Central memory CD8-positive, alpha-beta T cell (primary cell): Measurements from ENCODE around the gene MAP4K3.
"Not testable (repeated sequence)": the region's sequence is repeated elsewhere in the genome, so short reads cannot be mapped to it uniquely, and the experiment has no call there.

Experiments used
- ATAC-seq: fragments of 150-1000 bp; cut with Tn5 transposase; replicated peaks from 2 replicates; pipeline ENCODE4 v1.10.0; 2022; ENCODE audit warnings: mild to moderate bottlenecking, moderate FRiP score, moderate number of reproducible peaks; ENCODE audit not compliant: poor library complexity, severe bottlenecking; ENCODE audit errors: extremely low read depth
- DNase-seq, 2 donors: peaks; one replicate each; pipeline ENCODE4 v3.0.0; 2021; ENCODE audit warnings: low spot score in 2 of 2
- H3K27ac Mint-ChIP-seq: one replicate; pipeline ENCODE4 v1.8.0; 2022; ENCODE audit warnings: low read depth, mild to moderate bottlenecking, moderate library complexity, mixed read lengths
- H3K27me3 Mint-ChIP-seq: one replicate; pipeline ENCODE4 v1.8.0; 2022; ENCODE audit warnings: mixed read lengths
- H3K36me3 Mint-ChIP-seq: one replicate; pipeline ENCODE4 v1.8.0; 2022; ENCODE audit warnings: mild to moderate bottlenecking, moderate library complexity, mixed read lengths; ENCODE audit not compliant: insufficient read depth
- H3K4me1 Mint-ChIP-seq: one replicate; pipeline ENCODE4 v1.8.0; 2022; ENCODE audit warnings: mixed read lengths
- H3K4me3 Mint-ChIP-seq: one replicate; pipeline ENCODE4 v1.8.0; 2022; ENCODE audit warnings: mild to moderate bottlenecking, moderate library complexity, mixed read lengths
- H3K9me3 Mint-ChIP-seq: one replicate; pipeline ENCODE4 v1.8.0; 2022; ENCODE audit warnings: mixed read lengths

MAP4K3 gene

GRCh38 chr2:39370101-39370500 lies 67.0 kb downstream of the MAP4K3 start:
- Mint-ChIP-seq H3K4me1 (peaks cover 17% of the 10 kb centered on the region), H3K27me3 (no peaks in the 10 kb centered on the region), H3K4me3 (no peak overlapping the region), H3K27ac (no peak overlapping the region), H3K9me3 (peaks cover 6% of the 10 kb centered on the region), H3K36me3 (no peaks in the 10 kb centered on the region)
- ATAC-seq, result no peak
- DNase-seq, result no peak

DNA sequence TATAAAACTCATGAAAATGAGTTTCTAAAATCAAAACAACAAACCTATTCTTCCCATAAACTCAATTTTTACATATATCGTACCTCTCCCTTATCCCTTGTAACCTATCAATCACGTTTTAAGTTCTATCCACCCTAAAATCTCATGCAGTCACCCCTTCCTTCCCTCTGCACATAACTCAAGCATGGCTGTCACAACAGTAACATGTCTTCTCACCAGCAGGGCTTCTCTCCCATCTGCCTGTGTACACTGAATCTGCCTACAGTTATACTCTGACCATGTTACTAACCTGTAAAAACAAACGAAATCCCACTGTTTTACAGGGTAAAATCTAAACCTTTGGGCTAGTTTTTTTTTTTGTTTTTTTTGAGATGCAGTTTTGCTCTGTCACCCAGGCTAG lies 68.2 kb downstream of the MAP4K3 start:
- no peaks in the 10 kb centered on the region for H3K27me3 Mint-ChIP-seq
- H3K36me3 Mint-ChIP-seq, result no peaks in the 10 kb centered on the region
- H3K27ac Mint-ChIP-seq, result no peak overlapping the region
- peak; percentile 56 for ATAC-seq
- H3K4me3 Mint-ChIP-seq, result no peak overlapping the region
- no peak for DNase-seq
- H3K4me1 Mint-ChIP-seq, result peaks cover 17% of the 10 kb centered on the region
- peaks cover 6% of the 10 kb centered on the region for H3K9me3 Mint-ChIP-seq

- Mint-ChIP-seq H3K27ac (no peak overlapping the region), H3K36me3 (no peaks in the 10 kb centered on the region), H3K27me3 (no peaks in the 10 kb centered on the region), H3K4me1 (peaks cover 17% of the 10 kb centered on the region), H3K4me3 (no peak overlapping the region), H3K9me3 (peaks cover 1% of the 10 kb centered on the region)
- DNase-seq, result no peak
- ATAC-seq, result no peak
Observed at GRCh38 chr2:39368376-39368775, 68.7 kb downstream of the MAP4K3 start.

DNA sequence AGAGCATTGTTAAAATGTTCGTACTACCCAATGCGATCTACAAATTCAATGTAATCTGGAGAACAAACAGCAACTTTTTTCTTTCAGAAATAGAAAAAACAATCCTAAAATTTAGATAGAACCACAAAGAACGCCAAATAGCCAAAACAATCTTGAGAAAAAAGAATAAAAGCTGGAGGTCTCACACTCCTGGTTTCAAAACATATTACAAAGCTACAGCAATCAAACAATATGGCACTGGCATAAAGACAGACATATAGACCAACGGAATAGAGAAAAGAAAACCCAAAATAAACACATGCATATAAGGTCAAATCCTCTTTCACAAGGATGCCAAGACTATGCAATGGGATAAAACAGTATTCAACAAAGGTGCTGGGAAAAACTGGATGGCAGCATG lies 74.5 kb downstream of the MAP4K3 start:
- no peak overlapping the region for H3K4me3 Mint-ChIP-seq
- H3K4me1 Mint-ChIP-seq, result no peaks in the 10 kb centered on the region
- DNase-seq (no peak), ATAC-seq (no peak)
- H3K9me3 Mint-ChIP-seq, result peaks cover 8% of the 10 kb centered on the region
- H3K36me3 Mint-ChIP-seq, result peaks cover 3% of the 10 kb centered on the region
- H3K27me3 Mint-ChIP-seq, result no peaks in the 10 kb centered on the region
- no peak overlapping the region for H3K27ac Mint-ChIP-seq

DNA sequence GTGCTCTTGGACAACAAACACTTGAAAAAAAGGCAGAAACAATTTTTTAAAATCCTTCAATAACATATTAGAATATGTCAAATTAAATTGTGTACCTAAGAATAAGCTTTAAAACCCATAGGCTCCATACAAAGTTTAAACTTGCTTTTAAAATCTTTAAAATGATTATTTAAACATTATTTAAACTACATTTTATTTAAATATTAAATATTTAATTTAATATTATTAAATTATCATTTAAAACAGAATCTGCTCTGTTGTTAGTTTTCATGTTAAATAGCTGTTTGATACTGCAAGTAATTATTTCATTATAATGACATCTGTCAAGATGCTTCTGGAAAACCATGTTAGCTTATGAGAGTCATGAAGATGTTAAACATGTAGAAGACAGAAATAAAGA lies 75.6 kb downstream of the MAP4K3 start:
- no peaks in the 10 kb centered on the region for H3K27me3 Mint-ChIP-seq
- DNase-seq, result no peak
- no peaks in the 10 kb centered on the region for H3K4me1 Mint-ChIP-seq
- H3K9me3 Mint-ChIP-seq, result peaks cover 8% of the 10 kb centered on the region
- H3K27ac Mint-ChIP-seq, result no peak overlapping the region
- ATAC-seq, result no peak
- peaks cover 3% of the 10 kb centered on the region for H3K36me3 Mint-ChIP-seq
- H3K4me3 Mint-ChIP-seq, result no peak overlapping the region

DNA sequence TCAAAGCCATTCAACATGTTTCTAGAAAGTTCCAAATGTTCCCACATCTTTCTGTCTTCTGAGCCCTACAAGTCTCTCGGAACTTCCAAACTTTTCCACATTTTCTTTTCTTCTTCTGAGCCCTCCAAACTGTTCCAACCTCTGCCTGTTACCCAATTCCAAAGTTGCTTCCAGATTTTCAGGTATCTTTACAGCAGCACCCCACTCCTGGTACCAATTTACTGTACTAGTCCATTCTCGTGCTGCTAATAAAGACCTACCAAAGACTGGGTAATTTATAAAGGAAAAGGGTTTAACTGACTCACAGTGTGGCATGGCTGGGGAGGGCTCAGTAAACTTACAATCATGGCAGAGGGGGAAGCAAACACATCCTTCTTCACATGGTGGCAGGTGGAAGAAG lies 76.7 kb downstream of the MAP4K3 start:
- not testable (repeated sequence) for H3K27ac Mint-ChIP-seq, H3K27me3 Mint-ChIP-seq, H3K36me3 Mint-ChIP-seq, ATAC-seq, H3K9me3 Mint-ChIP-seq, DNase-seq, H3K4me3 Mint-ChIP-seq, H3K4me1 Mint-ChIP-seq

DNA sequence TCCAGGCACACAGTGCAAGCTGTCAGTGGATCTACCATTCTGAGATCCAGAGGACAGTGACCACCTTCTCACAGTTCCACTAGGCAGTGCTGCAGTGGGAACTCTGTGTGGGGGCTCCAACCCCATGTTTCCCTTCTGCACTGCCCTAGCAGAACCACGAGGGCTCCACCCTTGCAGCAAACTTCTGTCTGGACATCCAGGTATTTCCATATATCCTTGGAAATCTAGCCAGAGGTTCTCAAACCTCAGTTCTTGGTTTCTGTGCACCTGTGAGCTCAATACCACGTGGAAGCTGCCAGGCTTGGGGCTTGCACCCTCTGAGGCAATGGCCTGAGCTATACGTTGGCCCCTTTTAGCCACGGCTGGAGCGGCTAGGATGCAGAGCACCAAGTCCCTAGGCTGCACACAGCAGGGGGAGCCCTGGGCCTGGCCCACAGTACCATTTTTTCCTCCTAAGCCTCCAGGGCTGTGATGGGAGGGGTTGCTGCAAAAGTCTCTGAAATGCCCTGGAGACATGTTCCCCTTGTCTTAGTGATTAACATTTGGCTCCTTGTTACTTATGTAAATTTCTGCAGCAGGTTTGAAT lies 77.5 kb downstream of the MAP4K3 start:
- Mint-ChIP-seq H3K4me3 (no peak overlapping the region), H3K27ac (no peak overlapping the region), H3K36me3 (peaks cover 6% of the 10 kb centered on the region), H3K27me3 (no peaks in the 10 kb centered on the region), H3K9me3 (peaks cover 8% of the 10 kb centered on the region), H3K4me1 (no peaks in the 10 kb centered on the region)
- DNase-seq, result no peak
- ATAC-seq, result no peak

- Mint-ChIP-seq H3K27me3 (no peaks in the 10 kb centered on the region), H3K36me3 (peaks cover 10% of the 10 kb centered on the region), H3K9me3 (peaks cover 8% of the 10 kb centered on the region), H3K27ac (no peak overlapping the region), H3K4me1 (no peaks in the 10 kb centered on the region), H3K4me3 (no peak overlapping the region)
- ATAC-seq (no peak), DNase-seq (no peak)
Observed at GRCh38 chr2:39356922-39357639, 80.0 kb downstream of the MAP4K3 start.

DNA sequence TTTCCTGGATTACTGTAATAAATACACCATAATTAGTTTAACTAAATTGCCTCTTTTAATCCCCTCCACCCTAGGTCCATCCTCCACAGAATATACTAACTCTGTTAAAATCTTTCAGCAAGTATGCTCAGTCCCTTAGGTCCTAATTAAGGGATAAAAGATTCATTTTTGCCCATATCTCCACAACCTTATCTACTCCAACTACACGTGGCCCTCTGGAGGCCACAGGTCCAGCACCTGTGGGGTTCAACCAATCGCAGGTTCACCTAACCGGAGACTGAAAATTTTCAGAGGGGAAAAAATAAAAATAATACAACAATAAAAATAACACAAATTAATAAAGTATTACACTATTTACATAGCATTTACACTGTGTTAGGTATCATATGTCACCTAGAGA lies 86.4 kb downstream of the MAP4K3 start:
- Mint-ChIP-seq H3K27me3 (no peaks in the 10 kb centered on the region), H3K4me1 (peaks cover 5% of the 10 kb centered on the region), H3K9me3 (no peaks in the 10 kb centered on the region), H3K4me3 (no peak overlapping the region), H3K27ac (no peak overlapping the region), H3K36me3 (peaks cover 7% of the 10 kb centered on the region)
- ATAC-seq (no peak), DNase-seq (no peak)

DNA sequence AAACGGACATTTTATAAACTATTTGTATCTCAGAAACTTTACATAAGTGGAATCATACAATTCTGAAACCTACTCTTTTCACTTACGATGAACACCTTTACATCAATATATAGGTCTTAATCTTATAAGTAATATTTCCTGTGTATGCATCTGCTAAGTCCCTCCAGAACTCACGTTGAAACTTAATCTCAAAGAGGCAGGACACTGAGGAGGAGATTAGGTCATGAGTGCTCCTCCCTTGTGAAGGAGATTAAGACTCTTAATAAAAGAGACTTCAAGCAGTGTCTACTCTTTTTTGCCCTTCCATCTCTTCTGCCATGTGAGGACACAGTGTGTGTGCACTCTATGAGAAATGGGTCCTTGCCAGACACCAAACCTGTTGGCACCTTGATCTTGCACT lies 98.6 kb downstream of the MAP4K3 start:
- H3K4me3 Mint-ChIP-seq, result no peak overlapping the region
- no peaks in the 10 kb centered on the region for H3K27me3 Mint-ChIP-seq
- no peaks in the 10 kb centered on the region for H3K9me3 Mint-ChIP-seq
- no peak overlapping the region for H3K27ac Mint-ChIP-seq
- DNase-seq, result no peak
- H3K36me3 Mint-ChIP-seq, result peaks cover 1% of the 10 kb centered on the region
- peaks cover 1% of the 10 kb centered on the region for H3K4me1 Mint-ChIP-seq
- no peak for ATAC-seq

- Mint-ChIP-seq H3K27ac (no peak overlapping the region), H3K9me3 (no peaks in the 10 kb centered on the region), H3K27me3 (no peaks in the 10 kb centered on the region), H3K4me1 (no peaks in the 10 kb centered on the region), H3K36me3 (peaks cover 1% of the 10 kb centered on the region), H3K4me3 (no peak overlapping the region)
- DNase-seq (no peak), ATAC-seq (no peak)
Observed at GRCh38 chr2:39335930-39336329, 101.2 kb downstream of the MAP4K3 start.

GRCh38 chr2:39334978-39335377 lies 102.1 kb downstream of the MAP4K3 start:
- ATAC-seq (no peak), DNase-seq (no peak)
- no peak overlapping the region for H3K27ac Mint-ChIP-seq
- H3K4me1 Mint-ChIP-seq, result no peaks in the 10 kb centered on the region
- H3K4me3 Mint-ChIP-seq, result no peak overlapping the region
- H3K36me3 Mint-ChIP-seq, result peaks cover 1% of the 10 kb centered on the region
- no peaks in the 10 kb centered on the region for H3K9me3 Mint-ChIP-seq
- no peaks in the 10 kb centered on the region for H3K27me3 Mint-ChIP-seq

DNA sequence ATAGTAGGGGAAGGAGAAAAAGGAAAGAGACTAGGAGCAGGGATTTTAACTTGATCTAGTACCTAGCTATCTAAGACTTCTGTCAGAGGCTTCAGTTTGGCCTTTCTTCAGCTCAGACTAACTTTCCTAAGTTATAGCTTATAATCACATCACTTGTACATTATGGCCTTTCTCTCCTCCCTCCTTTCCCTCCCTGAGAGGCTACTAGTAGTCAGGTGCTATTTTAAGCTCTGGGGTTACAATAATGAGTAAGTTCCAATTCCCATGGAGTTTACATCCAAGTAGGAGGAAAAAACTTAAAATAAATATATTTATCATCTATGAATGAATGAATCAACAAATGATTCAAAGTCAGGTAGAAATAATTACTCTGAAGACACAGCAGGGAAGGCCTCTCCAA lies 102.6 kb downstream of the MAP4K3 start:
- Mint-ChIP-seq H3K9me3 (no peaks in the 10 kb centered on the region), H3K27me3 (no peaks in the 10 kb centered on the region), H3K4me1 (no peaks in the 10 kb centered on the region), H3K36me3 (peaks cover 1% of the 10 kb centered on the region), H3K27ac (no peak overlapping the region), H3K4me3 (no peak overlapping the region)
- no peak for DNase-seq
- ATAC-seq, result no peak
